ENCODE results near the gene ABCG5. TPM values are rescaled to one million over a fixed set of nuclear protein-coding genes. Genes with fewer than 3 reads are reported as not detected.

The ABCG5 gene
- polyA plus RNA-seq, 1 donor from 2014 or later = not detected

GRCh38 chr2:43802135-43802534, 36.5 kb downstream of the ABCG5 start:
- Mint-ChIP-seq H3K36me3 (peaks cover 14% of the 10 kb centered on the region), H3K27ac (no peak overlapping the region), H3K4me1 (no peaks in the 10 kb centered on the region), H3K9me3 (no peaks in the 10 kb centered on the region), H3K4me3 (no peak overlapping the region), H3K27me3 (no peaks in the 10 kb centered on the region)

GRCh38 chr2:43800894-43801293, 37.7 kb downstream of the ABCG5 start:
- no peaks in the 10 kb centered on the region for H3K27me3 Mint-ChIP-seq
- no peak overlapping the region for H3K27ac Mint-ChIP-seq
- H3K36me3 Mint-ChIP-seq = peaks cover 15% of the 10 kb centered on the region
- H3K4me1 Mint-ChIP-seq = no peaks in the 10 kb centered on the region
- H3K9me3 Mint-ChIP-seq = no peaks in the 10 kb centered on the region
- H3K4me3 Mint-ChIP-seq = no peak overlapping the region

GRCh38 chr2:43798300-43798699, 40.3 kb downstream of the ABCG5 start:
- no peaks in the 10 kb centered on the region for H3K9me3 Mint-ChIP-seq
- H3K4me3 Mint-ChIP-seq = no peak overlapping the region

GRCh38 chr2:43796206-43796605, 42.4 kb downstream of the ABCG5 start:
- no peaks in the 10 kb centered on the region for H3K4me1 Mint-ChIP-seq
- H3K27me3 Mint-ChIP-seq = no peaks in the 10 kb centered on the region
- H3K9me3 Mint-ChIP-seq = no peaks in the 10 kb centered on the region
- peak overlapping the region in 1 of 4 donors; percentile 2 for H3K4me3 Mint-ChIP-seq
- peaks cover 3% of the 10 kb centered on the region for H3K36me3 Mint-ChIP-seq
- H3K27ac Mint-ChIP-seq = no peak overlapping the region

More at GRCh38 chr2:43798300-43798699, 40.3 kb downstream of the ABCG5 start:
- Mint-ChIP-seq H3K36me3 (peaks cover 11% of the 10 kb centered on the region), H3K4me1 (no peaks in the 10 kb centered on the region), H3K27ac (no peak overlapping the region), H3K27me3 (no peaks in the 10 kb centered on the region)

GRCh38 chr2:43794956-43795355, 43.7 kb downstream of the ABCG5 start:
- Mint-ChIP-seq H3K4me3 (no peak overlapping the region), H3K27ac (no peak overlapping the region), H3K4me1 (no peaks in the 10 kb centered on the region), H3K9me3 (no peaks in the 10 kb centered on the region), H3K27me3 (no peaks in the 10 kb centered on the region), H3K36me3 (peaks cover 8% of the 10 kb centered on the region)

GRCh38 chr2:43792653-43793052, 46.0 kb downstream of the ABCG5 start:
- H3K9me3 Mint-ChIP-seq = no peaks in the 10 kb centered on the region
- H3K4me3 Mint-ChIP-seq = no peak overlapping the region
- H3K27me3 Mint-ChIP-seq = no peaks in the 10 kb centered on the region
- no peak overlapping the region for H3K27ac Mint-ChIP-seq
- peaks cover 11% of the 10 kb centered on the region for H3K36me3 Mint-ChIP-seq
- H3K4me1 Mint-ChIP-seq = no peaks in the 10 kb centered on the region

GRCh38 chr2:43791035-43791765, 47.4 kb downstream of the ABCG5 start:
- Mint-ChIP-seq H3K9me3 (no peaks in the 10 kb centered on the region), H3K36me3 (peaks cover 11% of the 10 kb centered on the region), H3K4me3 (no peak overlapping the region), H3K27ac (no peak overlapping the region), H3K27me3 (no peaks in the 10 kb centered on the region), H3K4me1 (no peaks in the 10 kb centered on the region)

- no peak overlapping the region for H3K4me3 Mint-ChIP-seq
- no peaks in the 10 kb centered on the region for H3K27me3 Mint-ChIP-seq
- no peaks in the 10 kb centered on the region for H3K9me3 Mint-ChIP-seq
- H3K4me1 Mint-ChIP-seq = no peaks in the 10 kb centered on the region
- peaks cover 7% of the 10 kb centered on the region for H3K36me3 Mint-ChIP-seq
- peak overlapping the region in 1 of 3 donors; percentile 18 for H3K27ac Mint-ChIP-seq
Observed at GRCh38 chr2:43790147-43790546, 48.5 kb downstream of the ABCG5 start.

- no peak overlapping the region for H3K4me3 Mint-ChIP-seq
- no peak overlapping the region for H3K27ac Mint-ChIP-seq
- no peaks in the 10 kb centered on the region for H3K4me1 Mint-ChIP-seq
- H3K36me3 Mint-ChIP-seq = peaks cover 8% of the 10 kb centered on the region
- no peaks in the 10 kb centered on the region for H3K9me3 Mint-ChIP-seq
- no peaks in the 10 kb centered on the region for H3K27me3 Mint-ChIP-seq
Observed at GRCh38 chr2:43788646-43789045, 50.0 kb downstream of the ABCG5 start.

GRCh38 chr2:43787895-43788294, 50.7 kb downstream of the ABCG5 start:
- Mint-ChIP-seq H3K27me3 (no peaks in the 10 kb centered on the region), H3K4me1 (no peaks in the 10 kb centered on the region), H3K27ac (no peak overlapping the region), H3K4me3 (no peak overlapping the region), H3K36me3 (peaks cover 8% of the 10 kb centered on the region), H3K9me3 (no peaks in the 10 kb centered on the region)

- Mint-ChIP-seq H3K4me1 (peaks cover 10 to 12% (median 11%) of the 10 kb centered on the region in 3 donors), H3K9me3 (no peaks in the 10 kb centered on the region), H3K4me3 (no peak overlapping the region), H3K27me3 (no peaks in the 10 kb centered on the region), H3K27ac (no peak overlapping the region), H3K36me3 (peaks cover 6% of the 10 kb centered on the region)
Observed at GRCh38 chr2:43778233-43778632, 60.4 kb downstream of the ABCG5 start.

- Mint-ChIP-seq H3K27me3 (no peaks in the 10 kb centered on the region), H3K36me3 (peaks cover 6% of the 10 kb centered on the region), H3K9me3 (no peaks in the 10 kb centered on the region), H3K4me1 (peaks cover 11 to 12% (median 11%) of the 10 kb centered on the region in 3 donors), H3K4me3 (no peak overlapping the region), H3K27ac (peak overlapping the region in 1 of 3 donors; percentile 16)
Observed at GRCh38 chr2:43777306-43777926, 61.2 kb downstream of the ABCG5 start.

GRCh38 chr2:43776324-43776723, 62.3 kb downstream of the ABCG5 start:
- H3K36me3 Mint-ChIP-seq = peaks cover 9% of the 10 kb centered on the region
- peak overlapping the region in 1 of 4 donors; percentile 60 for H3K4me3 Mint-ChIP-seq
- peaks cover 11 to 12% (median 11%) of the 10 kb centered on the region in 3 donors for H3K4me1 Mint-ChIP-seq
- H3K9me3 Mint-ChIP-seq = no peaks in the 10 kb centered on the region
- H3K27me3 Mint-ChIP-seq = no peaks in the 10 kb centered on the region
- no peak overlapping the region for H3K27ac Mint-ChIP-seq

- peaks cover 11 to 12% (median 11%) of the 10 kb centered on the region in 3 donors for H3K4me1 Mint-ChIP-seq
- peaks cover 7% of the 10 kb centered on the region for H3K36me3 Mint-ChIP-seq
- H3K27ac Mint-ChIP-seq = peak overlapping the region in 1 of 3 donors; percentile 43
- H3K9me3 Mint-ChIP-seq = no peaks in the 10 kb centered on the region
- no peaks in the 10 kb centered on the region for H3K27me3 Mint-ChIP-seq
- H3K4me3 Mint-ChIP-seq = peak overlapping the region; percentile 97 to 100 (median 98)
Observed at GRCh38 chr2:43774617-43775016, 64.0 kb downstream of the ABCG5 start.

GRCh38 chr2:43773876-43774613, 64.6 kb downstream of the ABCG5 start, which contains the start of gene DYNC2LI1:
Gene DYNC2LI1, plus strand, starts transcription at chr2:43774039. Its CDS starts 100 bp downstream, at chr2:43774139.
- Mint-ChIP-seq H3K4me1 (peaks cover 11 to 12% (median 11%) of the 10 kb centered on the region in 3 donors), H3K9me3 (no peaks in the 10 kb centered on the region), H3K27me3 (no peaks in the 10 kb centered on the region), H3K4me3 (peak within 1 kb of the TSS; percentile 97 to 100 (median 98)), H3K27ac (peak within 1 kb of the TSS; percentile 43 to 97 (median 93)), H3K36me3 (peaks cover 5% of the 10 kb centered on the region)
